Ishikawa (cell line): ENCODE results near the gene ACTR3.

Experiments
- CEBPB ChIP-seq: IDR thresholded peaks from 2 replicates; pipeline ENCODE4 v1.6.1; 2012
- CREB1 ChIP-seq: IDR thresholded peaks from 2 replicates; pipeline ENCODE4 v1.6.1; 2012; ENCODE audit warnings: low read depth
- EGR1 ChIP-seq: IDR thresholded peaks from 2 replicates; pipeline ENCODE4 v1.6.1; 2012
- EP300 ChIP-seq: IDR thresholded peaks from 2 replicates; pipeline ENCODE4 v1.6.1; 2012; ENCODE audit warnings: borderline replicate concordance
- FOXM1 ChIP-seq: IDR thresholded peaks from 2 replicates; pipeline ENCODE4 v1.6.1; 2012; ENCODE audit warnings: low read depth, borderline replicate concordance
- NFIC ChIP-seq: IDR thresholded peaks from 2 replicates; pipeline ENCODE4 v1.6.1; 2012
- RAD21 ChIP-seq: IDR thresholded peaks from 2 replicates; pipeline ENCODE4 v1.6.1; 2012; ENCODE audit warnings: low read depth
- TAF1 ChIP-seq: IDR thresholded peaks from 2 replicates; pipeline ENCODE4 v1.6.1; 2012; ENCODE audit warnings: low read depth, mild to moderate bottlenecking
- TCF12 ChIP-seq: IDR thresholded peaks from 2 replicates; pipeline ENCODE4 v1.6.1; 2012; ENCODE audit warnings: low read depth
- TEAD4 ChIP-seq: IDR thresholded peaks from 2 replicates; pipeline ENCODE4 v1.6.1; 2012
- YY1 ChIP-seq: IDR thresholded peaks from 2 replicates; pipeline ENCODE4 v1.6.1; 2012; ENCODE audit warnings: low read depth
- ZBTB7A ChIP-seq: IDR thresholded peaks from 2 replicates; pipeline ENCODE4 v1.6.1; 2012; ENCODE audit warnings: low read depth
- TF ChIP-seq, protein P1 (sequence below): IDR thresholded peaks from 2 replicates; pipeline ENCODE4 v1.6.1; 2012
- TF ChIP-seq, protein P2 (sequence below): IDR thresholded peaks from 2 replicates; pipeline ENCODE4 v1.6.1; 2012; ENCODE audit warnings: low read depth, mild to moderate bottlenecking
- TF ChIP-seq, protein P3 (sequence below): IDR thresholded peaks from 2 replicates; pipeline ENCODE4 v1.6.1; 2012

The ACTR3 gene

DNA sequence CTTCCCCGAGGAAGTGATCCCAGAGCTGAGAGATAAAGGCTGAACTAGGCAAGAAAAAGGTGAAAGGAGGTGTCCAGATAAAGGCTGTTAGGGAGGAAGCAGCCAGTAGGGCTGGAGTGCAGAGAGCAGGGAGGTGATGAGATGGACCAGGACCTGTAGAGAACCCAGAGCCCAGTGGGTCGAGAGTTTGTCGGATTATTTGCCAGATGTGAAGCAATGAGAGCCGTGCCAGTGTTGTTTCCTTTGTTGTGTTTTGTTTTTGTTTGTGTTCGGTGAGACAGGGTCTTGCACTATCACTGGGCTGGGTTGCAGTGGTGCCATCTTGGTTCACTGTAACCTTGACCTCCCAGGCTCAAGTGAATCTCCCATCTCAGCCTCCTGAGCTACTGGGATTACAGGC, 111.3 kb downstream of the ACTR3 start:
- TF ChIP-seq, protein P1, sequence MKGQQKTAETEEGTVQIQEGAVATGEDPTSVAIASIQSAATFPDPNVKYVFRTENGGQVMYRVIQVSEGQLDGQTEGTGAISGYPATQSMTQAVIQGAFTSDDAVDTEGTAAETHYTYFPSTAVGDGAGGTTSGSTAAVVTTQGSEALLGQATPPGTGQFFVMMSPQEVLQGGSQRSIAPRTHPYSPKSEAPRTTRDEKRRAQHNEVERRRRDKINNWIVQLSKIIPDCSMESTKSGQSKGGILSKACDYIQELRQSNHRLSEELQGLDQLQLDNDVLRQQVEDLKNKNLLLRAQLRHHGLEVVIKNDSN, result no peak
- TF ChIP-seq TCF12, result no peak
- TF ChIP-seq CREB1, result no peak
- no peak for TF ChIP-seq EP300
- TF ChIP-seq FOXM1, result no peak

DNA sequence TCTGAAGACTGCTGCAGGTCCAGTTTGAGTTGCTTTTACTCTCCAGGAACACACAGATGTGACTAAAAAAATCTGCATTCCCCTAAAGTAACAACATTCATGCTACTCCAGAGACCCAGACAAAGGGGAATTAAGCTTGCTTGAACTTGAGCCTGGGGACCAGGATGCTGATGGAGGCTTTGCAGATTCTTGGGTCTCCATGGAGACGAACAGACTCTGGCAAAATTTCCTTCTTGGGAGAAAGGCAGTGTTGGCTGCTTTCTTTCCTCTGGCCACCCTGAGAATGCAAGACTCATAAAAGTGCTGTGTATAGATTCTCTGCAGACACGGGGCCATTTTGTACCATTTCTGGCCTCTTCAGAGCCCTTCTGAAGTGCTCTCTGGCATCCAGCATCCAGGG, 112.0 kb downstream of the ACTR3 start:
- TF ChIP-seq ZBTB7A (no peak), CEBPB (no peak), TEAD4 (no peak), TCF12 (no peak), RAD21 (no peak), NFIC (no peak), EP300 (no peak), YY1 (no peak), CREB1 (no peak), EGR1 (no peak), TAF1 (no peak)
- TF ChIP-seq, protein P2, sequence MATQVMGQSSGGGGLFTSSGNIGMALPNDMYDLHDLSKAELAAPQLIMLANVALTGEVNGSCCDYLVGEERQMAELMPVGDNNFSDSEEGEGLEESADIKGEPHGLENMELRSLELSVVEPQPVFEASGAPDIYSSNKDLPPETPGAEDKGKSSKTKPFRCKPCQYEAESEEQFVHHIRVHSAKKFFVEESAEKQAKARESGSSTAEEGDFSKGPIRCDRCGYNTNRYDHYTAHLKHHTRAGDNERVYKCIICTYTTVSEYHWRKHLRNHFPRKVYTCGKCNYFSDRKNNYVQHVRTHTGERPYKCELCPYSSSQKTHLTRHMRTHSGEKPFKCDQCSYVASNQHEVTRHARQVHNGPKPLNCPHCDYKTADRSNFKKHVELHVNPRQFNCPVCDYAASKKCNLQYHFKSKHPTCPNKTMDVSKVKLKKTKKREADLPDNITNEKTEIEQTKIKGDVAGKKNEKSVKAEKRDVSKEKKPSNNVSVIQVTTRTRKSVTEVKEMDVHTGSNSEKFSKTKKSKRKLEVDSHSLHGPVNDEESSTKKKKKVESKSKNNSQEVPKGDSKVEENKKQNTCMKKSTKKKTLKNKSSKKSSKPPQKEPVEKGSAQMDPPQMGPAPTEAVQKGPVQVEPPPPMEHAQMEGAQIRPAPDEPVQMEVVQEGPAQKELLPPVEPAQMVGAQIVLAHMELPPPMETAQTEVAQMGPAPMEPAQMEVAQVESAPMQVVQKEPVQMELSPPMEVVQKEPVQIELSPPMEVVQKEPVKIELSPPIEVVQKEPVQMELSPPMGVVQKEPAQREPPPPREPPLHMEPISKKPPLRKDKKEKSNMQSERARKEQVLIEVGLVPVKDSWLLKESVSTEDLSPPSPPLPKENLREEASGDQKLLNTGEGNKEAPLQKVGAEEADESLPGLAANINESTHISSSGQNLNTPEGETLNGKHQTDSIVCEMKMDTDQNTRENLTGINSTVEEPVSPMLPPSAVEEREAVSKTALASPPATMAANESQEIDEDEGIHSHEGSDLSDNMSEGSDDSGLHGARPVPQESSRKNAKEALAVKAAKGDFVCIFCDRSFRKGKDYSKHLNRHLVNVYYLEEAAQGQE, result no peak
- TF ChIP-seq, protein P1, result no peak
- TF ChIP-seq, protein P3, sequence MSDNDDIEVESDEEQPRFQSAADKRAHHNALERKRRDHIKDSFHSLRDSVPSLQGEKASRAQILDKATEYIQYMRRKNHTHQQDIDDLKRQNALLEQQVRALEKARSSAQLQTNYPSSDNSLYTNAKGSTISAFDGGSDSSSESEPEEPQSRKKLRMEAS, result no peak

DNA sequence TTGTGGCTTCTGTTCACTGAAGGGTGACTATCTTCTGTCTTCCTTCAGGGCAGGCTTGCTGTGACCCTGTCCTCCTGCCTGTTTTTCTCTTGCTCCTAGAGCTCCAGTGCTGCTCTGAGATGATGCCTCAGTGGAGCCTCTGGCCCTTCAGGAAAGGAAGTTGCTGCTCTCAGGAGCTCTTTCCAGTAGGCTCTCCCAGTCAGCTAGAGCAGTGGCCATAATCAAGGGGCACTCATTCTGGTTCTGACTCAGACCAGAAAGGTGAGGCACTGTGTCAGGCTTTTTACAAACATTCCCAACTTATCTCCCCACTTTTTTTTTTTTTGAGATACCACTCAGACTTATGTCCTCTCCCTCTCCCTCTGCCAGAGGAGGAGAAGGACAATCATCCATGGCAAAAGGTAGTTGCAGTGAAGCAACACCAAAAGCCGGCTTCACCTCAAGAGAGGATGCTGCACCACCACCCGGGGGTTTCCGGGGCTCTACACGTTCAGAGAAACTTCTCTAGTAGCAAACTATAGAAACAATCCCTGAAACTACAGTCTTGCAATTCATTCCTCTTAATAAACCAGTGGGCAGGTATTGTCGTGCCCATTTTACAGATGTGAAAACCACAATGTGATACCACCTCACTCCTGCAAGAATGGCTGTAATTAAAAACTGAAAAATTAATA, 115.4 kb downstream of the ACTR3 start:
- no peak for TF ChIP-seq EGR1
- no peak for TF ChIP-seq EP300
- TF ChIP-seq TEAD4, result no peak
- TF ChIP-seq TCF12, result no peak
- TF ChIP-seq CREB1, result no peak
- TF ChIP-seq NFIC, result no peak
- TF ChIP-seq, protein P1, result no peak

DNA sequence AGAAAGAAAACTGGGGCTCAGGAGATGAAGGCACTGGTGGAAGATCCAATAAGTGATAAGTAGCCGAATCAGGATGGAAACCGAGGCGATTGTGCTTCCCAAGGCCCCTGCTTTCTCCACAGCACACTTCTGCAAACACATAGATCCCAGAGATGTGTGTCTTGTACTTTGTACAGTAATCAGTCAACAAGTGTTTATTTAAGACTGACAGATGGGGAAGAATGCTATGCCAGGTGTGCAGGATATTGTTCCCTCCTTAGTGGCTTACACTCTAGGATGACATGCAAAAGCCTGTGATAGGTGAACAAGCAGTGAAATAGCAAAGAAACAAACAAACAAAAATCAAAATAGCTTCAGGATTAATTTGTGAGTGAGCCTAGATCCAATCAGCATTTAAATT, 116.6 kb downstream of the ACTR3 start:
- TF ChIP-seq, protein P2, result no peak
- no peak for TF ChIP-seq TAF1
- no peak for TF ChIP-seq RAD21
- no peak for TF ChIP-seq FOXM1
- TF ChIP-seq, protein P3, result no peak
- TF ChIP-seq CEBPB, result no peak

DNA sequence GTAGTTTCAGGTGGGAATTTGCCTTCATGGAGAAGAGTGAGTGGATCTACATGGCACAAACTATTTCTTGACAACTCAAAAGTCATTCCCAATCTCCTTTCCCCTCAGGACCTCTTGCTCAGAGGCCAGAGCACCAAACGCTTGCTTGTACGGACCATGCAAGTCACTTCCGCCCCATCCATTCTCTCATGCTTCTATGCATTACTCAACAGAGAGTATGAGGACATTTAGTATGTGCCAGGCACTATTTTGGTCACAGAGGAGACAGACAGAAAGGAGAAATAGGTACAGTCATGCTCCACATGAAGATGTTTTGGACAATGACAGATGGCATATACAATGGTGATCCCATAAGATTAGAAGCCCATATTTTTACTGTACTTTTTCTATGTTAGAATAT, 117.5 kb downstream of the ACTR3 start:
- TF ChIP-seq TAF1 (no peak), CEBPB (no peak), EP300 (no peak), YY1 (no peak), NFIC (no peak), ZBTB7A (no peak), TEAD4 (no peak), EGR1 (no peak), RAD21 (no peak)
- TF ChIP-seq, protein P2, result no peak
- TF ChIP-seq, protein P1, result no peak
